GM12878 (cell line): Measurements from ENCODE around the gene TFR2. TPM values are rescaled to one million over a fixed set of nuclear protein-coding genes. Genes with fewer than 3 reads are reported as not detected.

ENCODE experiments used
- ATAC-seq: fragments of 200-7000 bp; cut with Tn5 transposase; 3 replicates; pipeline ENCODE4 v1.9.1; 2020; ENCODE audit warnings: mild to moderate bottlenecking, moderate library complexity
- BruUV-seq: library from RNA; stranded (reverse); fragments of 400-500 nt; replicated peaks from 2 replicates; lab custom pipeline; 2021; lab: Mats Ljungman, UMichigan
- CTCF ChIA-PET: fragments of 300-600 bp; sonication (Branson Sonifier 250); formaldehyde crosslinking; extraction: SDS; loops from one replicate; lab custom pipeline; 2021; ENCODE audit warnings: inconsistent platforms; lab: Yijun Ruan, JAX
- POLR2A ChIA-PET: fragments of 350-600 bp; formaldehyde crosslinking; extraction: SDS; loops from one replicate; lab custom pipeline; 2021; ENCODE audit warnings: inconsistent platforms; lab: Charles Lee
- RAD21 ChIA-PET: fragments of 300-600 bp; sonication (Branson Sonifier 250); formaldehyde crosslinking; loops from one replicate; lab custom pipeline; 2023; ENCODE audit warnings: antibody characterized with exemption; ENCODE audit not compliant: unreplicated experiment; lab: Charles Lee
- SMC1A ChIA-PET: fragments of 300-600 bp; sonication (Branson Sonifier 250); formaldehyde crosslinking; loops from one replicate; lab custom pipeline; 2023; ENCODE audit not compliant: unreplicated experiment, uncharacterized antibody; lab: Charles Lee
- DNase-seq: peaks from one replicate; pipeline ENCODE4 v3.0.0-alpha.2; 2011; ENCODE audit warnings: low read depth, low spot score
- FAIRE-seq: peaks from 3 replicates; lab custom pipeline; 2011; peaks lifted over from hg19 to GRCh38; lab: Jason Lieb, UNC
- H2AFZ ChIP-seq: 2 replicates; pipeline ENCODE4 v1.6.0; 2011; ENCODE audit warnings: low read depth, low read length, control low read depth; ENCODE audit not compliant: control insufficient read depth
- H3K27ac ChIP-seq: 2 replicates; pipeline ENCODE4 v1.5.1; 2011; ENCODE audit warnings: control low read depth; ENCODE audit not compliant: control insufficient read depth, insufficient read depth
- H3K27me3 ChIP-seq, 2 experiments: replicated peaks in 1 of 2; 2 replicates each; pipeline versions ENCODE4 v1.6.0 to v1.6.1; 2011; ENCODE audit warnings: low read length in 1 of 2; ENCODE audit not compliant: control insufficient read depth in 2 of 2, insufficient read depth in 2 of 2
- H3K36me3 ChIP-seq, 2 experiments: 2 replicates each; pipeline ENCODE4 v1.5.1; 2011; ENCODE audit warnings: low read length in 1 of 2; ENCODE audit not compliant: control insufficient read depth in 2 of 2, insufficient read depth in 2 of 2
- H3K4me1 ChIP-seq: 2 replicates; pipeline ENCODE4 v1.6.1; 2011; ENCODE audit warnings: mild to moderate bottlenecking, low read length, moderate library complexity, mixed read lengths; ENCODE audit not compliant: control insufficient read depth, insufficient read depth
- H3K4me2 ChIP-seq: 2 replicates; pipeline ENCODE4 v1.6.0; 2011; ENCODE audit warnings: control low read depth; ENCODE audit not compliant: control insufficient read depth, insufficient read depth
- H3K4me3 ChIP-seq: fragments of 200-600 bp; sonication (generic); 2 replicates; pipeline ENCODE4 v1.5.1; 2016
- H3K79me2 ChIP-seq: 2 replicates; pipeline ENCODE4 v1.6.0; 2011; ENCODE audit warnings: low read length; ENCODE audit not compliant: control insufficient read depth, insufficient read depth
- H3K9ac ChIP-seq: 2 replicates; pipeline ENCODE4 v1.8.0; 2011; ENCODE audit warnings: low read length, control low read depth, mixed read lengths; ENCODE audit not compliant: control insufficient read depth, insufficient read depth
- H3K9me3 ChIP-seq: replicated peaks from 3 replicates; pipeline ENCODE4 v1.5.1; 2011; ENCODE audit warnings: mild to moderate bottlenecking, low read length; ENCODE audit not compliant: control insufficient read depth, insufficient read depth
- H4K20me1 ChIP-seq: 2 replicates; pipeline ENCODE4 v1.6.0; 2011; ENCODE audit not compliant: control insufficient read depth, insufficient read depth
- CREM ChIP-seq: IDR thresholded peaks from 2 replicates; pipeline ENCODE4 v1.6.1; 2014; ENCODE audit warnings: antibody characterized with exemption, low read depth
- GABPA ChIP-seq: IDR thresholded peaks from 2 replicates; pipeline ENCODE4 v1.6.1; 2014; ENCODE audit warnings: antibody characterized with exemption, low read depth, mild to moderate bottlenecking, inconsistent platforms
- GATAD2B ChIP-seq: fragments of 450-650 bp; conservative IDR thresholded peaks from 2 replicates; pipeline ENCODE4 v1.6.1; 2017; ENCODE audit warnings: low read depth, mild to moderate bottlenecking, moderate library complexity
- JUND ChIP-seq: IDR thresholded peaks from 2 replicates; pipeline ENCODE4 v1.6.1; 2012; ENCODE audit warnings: low read depth, mild to moderate bottlenecking, low read length, improper control_type of control experiment, moderate library complexity
- MEF2A ChIP-seq: IDR thresholded peaks from 2 replicates; pipeline ENCODE4 v1.6.1; 2011; ENCODE audit warnings: low read depth, mild to moderate bottlenecking, low read length, moderate library complexity; ENCODE audit not compliant: insufficient read depth
- MTA3 ChIP-seq: IDR thresholded peaks from 2 replicates; pipeline ENCODE4 v1.6.1; 2012; ENCODE audit warnings: low read length, inconsistent platforms, borderline replicate concordance
- MXI1 ChIP-seq: fragments of 150-350 bp; IDR thresholded peaks from 2 replicates; pipeline ENCODE4 v1.6.1; 2011; ENCODE audit warnings: low read depth, mild to moderate bottlenecking, inconsistent platforms, low read length, improper control_type of control experiment
- MYC ChIP-seq: IDR thresholded peaks from 2 replicates; pipeline ENCODE4 v1.6.1; 2011; ENCODE audit warnings: mild to moderate bottlenecking, low read length, moderate library complexity, inconsistent platforms; ENCODE audit not compliant: insufficient read depth, insufficient replicate concordance, insufficient read length, severe bottlenecking
- NRF1 ChIP-seq: conservative IDR thresholded peaks from 2 replicates; pipeline ENCODE4 v1.6.1; 2011; ENCODE audit warnings: mild to moderate bottlenecking, low read depth, low read length, improper control_type of control experiment
- RAD21 ChIP-seq: IDR thresholded peaks from 2 replicates; pipeline ENCODE4 v1.6.1; 2011; ENCODE audit warnings: mild to moderate bottlenecking, low read depth, low read length, moderate library complexity; ENCODE audit not compliant: insufficient read depth
- ZZZ3 ChIP-seq: IDR thresholded peaks from 2 replicates; pipeline ENCODE4 v1.6.1; 2011; ENCODE audit warnings: low read depth; ENCODE audit not compliant: control insufficient read depth, insufficient read length
- WGBS: methylation state at CpG from one replicate; pipeline ENCODE4 v1.1.6; 2016; ENCODE audit warnings: low lambda C conversion rate; ENCODE audit not compliant: insufficient replicate concordance, insufficient coverage; ENCODE audit errors: missing lambda C conversion rate; 5-methylcytosine and 5-hydroxymethylcytosine counted together
- in situ Hi-C: fragments of 300-500 bp; cut with MboI; formaldehyde crosslinking; loops from 9 replicates; pipeline ENCODE4 v1.14.3; 2018; ENCODE audit warnings: mixed read lengths
- intact Hi-C: fragments of 100-400 bp; cut with micrococcal nuclease; formaldehyde crosslinking; loops from one replicate; pipeline ENCODE4 v1.14.2; 2022; ENCODE audit not compliant: unreplicated experiment
- polyA plus RNA-seq, 11 experiments: library from polyadenylated mRNA; depleted of rRNA in 4 of 11; unstranded in 6 of 11; stranded (reverse) in 5 of 11; fragments of >200 nt; fragmentation: Nextera tagmentation in 4 of 11; fragmentation: Illumina TruSeq in 1 of 11; extraction: Ambion mirVana in 4 of 11; extraction: Trizol in 1 of 11; gene quantifications; 1 replicate in 1 of 11; 2 replicates in 10 of 11; pipeline versions ENCODE4 v1.2.1 to v1.2.3, GENCODE V29; 2011 to 2016; ENCODE audit warnings: inconsistent platforms in 2 of 11, missing spikeins in 2 of 11, low read depth in 1 of 11
- total RNA-seq, 4 experiments: library from RNA; depleted of rRNA in 3 of 4; stranded (reverse); fragments of >200 nt in 3 of 4; fragmentation: Illumina TruSeq in 1 of 4; extraction: Trizol in 1 of 4; gene quantifications; 2 replicates each; pipeline versions ENCODE4 v1.2.1 to v1.2.3, GENCODE V29; 2013 to 2021

TFR2 gene
- total and polyA plus RNA-seq, 10 of the 15 experiments (the other 5 are each of a cell fraction or from before 2014, with no cell fraction given): 0.30 to 7.2 (median 1.8) TPM

- POLR2A ChIA-PET: no interaction called here
- no peak for ATAC-seq
- DNase-seq: no peak
- in situ Hi-C loops (no loop called here), intact Hi-C loops (no loop called here)
- TF ChIP-seq NRF1: no peak
- TF ChIP-seq JUND: no peak
- TF ChIP-seq MXI1: no peak
- TF ChIP-seq GABPA: no peak
- TF ChIP-seq MYC: no peak
- TF ChIP-seq GATAD2B: no peak
- no peak for TF ChIP-seq MEF2A
- TF ChIP-seq CREM: no peak
- no peak for TF ChIP-seq ZZZ3
- TF ChIP-seq RAD21: no peak
- no peak for TF ChIP-seq MTA3
- H3K4me3 ChIP-seq: no peak overlapping the region
- no peak for FAIRE-seq
- H3K36me3 ChIP-seq: peaks cover 11 to 20% of the 10 kb centered on the region in 2 experiments
- peaks cover 8% of the 10 kb centered on the region for H3K79me2 ChIP-seq
- RAD21 ChIA-PET: no interaction called here
- CTCF ChIA-PET: interaction anchor here (1.8 kb wide), 1 partner anchor 10 kb away, joined by 7 read pairs; no protein-coding TSS in a partner anchor
- BruUV-seq: no TSS peak
- H4K20me1 ChIP-seq: no peaks in the 10 kb centered on the region
- 88% methylated on average over 28 of the region's 28 CpGs for WGBS
- H3K27ac ChIP-seq: no peak overlapping the region
- SMC1A ChIA-PET: no interaction called here
- no peaks in the 10 kb centered on the region for H3K9me3 ChIP-seq
- no peak overlapping the region for H3K4me2 ChIP-seq
- H2AFZ ChIP-seq: no peak overlapping the region
- H3K4me1 ChIP-seq: peaks cover 10% of the 10 kb centered on the region
- H3K9ac ChIP-seq: no peak overlapping the region
- no peaks in the 10 kb centered on the region for H3K27me3 ChIP-seq
Measured at GRCh38 chr7:100578246-100579183, 62.8 kb downstream of the TFR2 start.
